MCF 10A (cell line): ENCODE measurements around the gene NNMT. TPM values are rescaled to one million over a fixed set of nuclear protein-coding genes. Genes with fewer than 3 reads are reported as not detected.

ENCODE experiments used
- BruUV-seq: library from RNA; stranded (reverse); fragments of 400-500 nt; replicated peaks from 2 replicates; lab custom pipeline; 2021; lab: Mats Ljungman, UMichigan
- CTCF ChIA-PET: fragments of 300-600 bp; sonication (Branson Sonifier 250); formaldehyde crosslinking; extraction: SDS; loops from one replicate; lab custom pipeline; 2021; ENCODE audit warnings: antibody characterized with exemption, inconsistent platforms; lab: Yijun Ruan, JAX
- POLR2A ChIA-PET: fragments of 300-600, 350-650 bp; sonication (Branson Sonifier 250); formaldehyde crosslinking; extraction: SDS; loops from one replicate; lab custom pipeline; 2020; ENCODE audit warnings: antibody characterized with exemption, inconsistent platforms; lab: Yijun Ruan, JAX
- DNase-seq: peaks from one replicate; pipeline ENCODE4 v3.0.0-alpha.2; 2018; ENCODE audit not compliant: unreplicated experiment
- H3K27ac Mint-ChIP-seq: one replicate; pipeline ENCODE4 v1.8.0; 2022; ENCODE audit warnings: mild to moderate bottlenecking, low read depth, mixed read lengths; ENCODE audit not compliant: unreplicated experiment
- H3K27me3 Mint-ChIP-seq: one replicate; pipeline ENCODE4 v1.8.0; 2022; ENCODE audit warnings: mixed read lengths; ENCODE audit not compliant: insufficient read depth, unreplicated experiment
- H3K36me3 Mint-ChIP-seq: one replicate; pipeline ENCODE4 v1.8.0; 2022; ENCODE audit warnings: mild to moderate bottlenecking, moderate library complexity, mixed read lengths; ENCODE audit not compliant: insufficient read depth, unreplicated experiment
- H3K4me1 Mint-ChIP-seq: one replicate; pipeline ENCODE4 v1.8.0; 2022; ENCODE audit warnings: mixed read lengths; ENCODE audit not compliant: insufficient read depth, unreplicated experiment
- H3K4me3 Mint-ChIP-seq: one replicate; pipeline ENCODE4 v1.8.0; 2022; ENCODE audit warnings: mild to moderate bottlenecking, moderate library complexity, mixed read lengths; ENCODE audit not compliant: unreplicated experiment
- H3K9me3 Mint-ChIP-seq: one replicate; pipeline ENCODE4 v1.8.0; 2022; ENCODE audit warnings: mixed read lengths; ENCODE audit not compliant: unreplicated experiment
- intact Hi-C: fragments of 100-400 bp; cut with micrococcal nuclease; formaldehyde crosslinking; loops from 2 replicates; pipeline ENCODE4 v1.14.1; 2022
- total RNA-seq: library from RNA; stranded (reverse); gene quantifications from 2 replicates; pipeline ENCODE4 v1.2.3, GENCODE V29; 2022
- TF ChIP-seq, protein P1 (sequence below): fragments of 200-600 bp; IDR thresholded peaks from one replicate; pipeline ENCODE4 v1.8.0; 2022; ENCODE audit warnings: antibody characterized with exemption, mild to moderate bottlenecking; ENCODE audit not compliant: unreplicated experiment

The NNMT gene
- total RNA-seq, 1 experiment from 2014 or later: 638 TPM

GRCh38 chr11:114291842-114292680 lies 4.1 kb upstream of the NNMT start:
- POLR2A ChIA-PET: interaction anchor here (1.0 to 2.8 kb wide), 11 partner anchors 8 to 125 kb away, joined by 3 to 19 read pairs (median 4); no protein-coding TSS in a partner anchor
- intact Hi-C loops: loop anchor here (10.0 kb wide), 1 partner anchor 933 kb away; no protein-coding TSS in a partner anchor
- TF ChIP-seq, protein P1, sequence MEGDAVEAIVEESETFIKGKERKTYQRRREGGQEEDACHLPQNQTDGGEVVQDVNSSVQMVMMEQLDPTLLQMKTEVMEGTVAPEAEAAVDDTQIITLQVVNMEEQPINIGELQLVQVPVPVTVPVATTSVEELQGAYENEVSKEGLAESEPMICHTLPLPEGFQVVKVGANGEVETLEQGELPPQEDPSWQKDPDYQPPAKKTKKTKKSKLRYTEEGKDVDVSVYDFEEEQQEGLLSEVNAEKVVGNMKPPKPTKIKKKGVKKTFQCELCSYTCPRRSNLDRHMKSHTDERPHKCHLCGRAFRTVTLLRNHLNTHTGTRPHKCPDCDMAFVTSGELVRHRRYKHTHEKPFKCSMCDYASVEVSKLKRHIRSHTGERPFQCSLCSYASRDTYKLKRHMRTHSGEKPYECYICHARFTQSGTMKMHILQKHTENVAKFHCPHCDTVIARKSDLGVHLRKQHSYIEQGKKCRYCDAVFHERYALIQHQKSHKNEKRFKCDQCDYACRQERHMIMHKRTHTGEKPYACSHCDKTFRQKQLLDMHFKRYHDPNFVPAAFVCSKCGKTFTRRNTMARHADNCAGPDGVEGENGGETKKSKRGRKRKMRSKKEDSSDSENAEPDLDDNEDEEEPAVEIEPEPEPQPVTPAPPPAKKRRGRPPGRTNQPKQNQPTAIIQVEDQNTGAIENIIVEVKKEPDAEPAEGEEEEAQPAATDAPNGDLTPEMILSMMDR: no peak
- H3K4me3 Mint-ChIP-seq: peak overlapping the region; percentile 33
- peaks cover 37% of the 10 kb centered on the region for H3K4me1 Mint-ChIP-seq
- DNase-seq: peak; percentile 61
- peaks cover 12% of the 10 kb centered on the region for H3K9me3 Mint-ChIP-seq
- BruUV-seq: no TSS peak
- peaks cover 34% of the 10 kb centered on the region for H3K36me3 Mint-ChIP-seq
- CTCF ChIA-PET: interaction anchor here (1.0 to 1.4 kb wide), 3 partner anchors 11 to 395 kb away, joined by 3 to 7 read pairs (median 4); no protein-coding TSS in a partner anchor
- H3K27ac Mint-ChIP-seq: peak overlapping the region; percentile 98
- H3K27me3 Mint-ChIP-seq: no peaks in the 10 kb centered on the region

- BruUV-seq: no TSS peak
- Mint-ChIP-seq H3K27ac (peak overlapping the region; percentile 98), H3K9me3 (peaks cover 12% of the 10 kb centered on the region), H3K4me1 (peaks cover 37% of the 10 kb centered on the region), H3K27me3 (no peaks in the 10 kb centered on the region), H3K4me3 (peak overlapping the region; percentile 59), H3K36me3 (peaks cover 38% of the 10 kb centered on the region)
- intact Hi-C loops: loop anchor here (10.0 kb wide), 1 partner anchor 932 kb away; no protein-coding TSS in a partner anchor
- POLR2A ChIA-PET: interaction anchor here (0.6 to 2.8 kb wide), 11 partner anchors 9 to 254 kb away, joined by 3 to 19 read pairs (median 4); no protein-coding TSS in a partner anchor
- CTCF ChIA-PET: interaction anchor here (2.2 kb wide), 1 partner anchor 13 kb away, joined by 9 read pairs; no protein-coding TSS in a partner anchor
- DNase-seq: peak; percentile 58
- TF ChIP-seq, protein P1: no peak
Observed at GRCh38 chr11:114293201-114293711, 2.9 kb upstream of the NNMT start.

DNA sequence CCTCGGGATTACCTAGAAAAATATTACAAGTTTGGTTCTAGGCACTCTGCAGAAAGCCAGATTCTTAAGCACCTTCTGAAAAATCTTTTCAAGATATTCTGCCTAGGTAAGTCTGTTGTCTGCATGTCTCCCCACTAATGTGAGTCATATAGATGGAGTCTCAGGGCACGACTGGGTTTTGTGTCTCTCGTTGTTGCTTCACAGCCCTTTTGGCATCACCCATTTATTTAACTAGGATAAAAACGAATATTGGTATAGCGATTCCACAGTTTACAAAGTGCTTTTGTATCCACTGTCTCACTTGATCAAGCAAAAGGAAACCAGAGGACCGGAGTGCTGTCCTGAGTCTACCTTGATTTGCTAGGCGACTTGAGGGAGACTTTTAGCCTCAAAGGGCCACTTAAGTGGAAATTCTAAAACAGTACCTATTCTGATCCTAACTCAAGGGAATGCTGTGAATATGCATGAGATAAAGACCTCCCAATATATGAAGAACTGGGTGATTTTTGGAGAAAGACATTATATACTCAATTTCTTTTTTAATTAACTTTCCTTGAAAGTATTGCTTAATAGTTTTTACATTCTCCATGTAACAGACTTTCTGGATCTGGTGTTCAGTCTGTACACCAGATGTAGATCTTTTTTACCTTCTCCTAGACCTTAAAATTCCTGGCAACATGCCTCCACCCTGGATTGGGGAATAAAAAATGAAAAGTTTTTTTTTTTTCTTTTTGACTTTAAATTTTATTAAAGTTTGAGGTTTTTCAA lies 590 bp downstream of the NNMT start:
- Mint-ChIP-seq H3K27me3 (no peaks in the 10 kb centered on the region), H3K9me3 (peaks cover 9% of the 10 kb centered on the region), H3K27ac (peak overlapping the region; percentile 98), H3K4me3 (peak overlapping the region; percentile 78), H3K36me3 (peaks cover 67% of the 10 kb centered on the region), H3K4me1 (peaks cover 41% of the 10 kb centered on the region)
- TSS peak; percentile 61 for BruUV-seq
- POLR2A ChIA-PET: interaction anchor here (0.9 to 5.2 kb wide), 29 partner anchors 8 to 237 kb away, joined by 3 to 83 read pairs (median 7); partner anchors contain the start of genes C11orf71, RBM7, REXO2 and ZBTB16
- CTCF ChIA-PET: interaction anchor here (0.9 to 1.7 kb wide), 4 partner anchors 8 to 115 kb away, joined by 3 to 12 read pairs (median 4); no protein-coding TSS in a partner anchor
- DNase-seq: peak; percentile 78
- intact Hi-C loops: loop anchor here (1.0 to 10.0 kb wide), 3 partner anchors 16 to 928 kb away; partner anchors contain the start of genes C11orf71 and RBM7
- TF ChIP-seq, protein P1: no peak
